A549 (cell line): ENCODE data around the gene SIRT2. TPM values are rescaled to one million over a fixed set of nuclear protein-coding genes. Genes with fewer than 3 reads are reported as not detected.

Source experiments
- ATAC-seq, 2 experiments: fragments of 200-7000 bp in 1 of 2; fragments of >200 bp in 1 of 2; cut with Nextera tagmentation in 1 of 2; cut with Tn5 transposase in 1 of 2; 3 replicates each; pipeline versions ENCODE4 v1.8.0 to v1.9.1; 2018 to 2020; ENCODE audit warnings: mild to moderate bottlenecking in 1 of 2, moderate library complexity in 1 of 2
- CTCF ChIA-PET: fragments of 300-600 bp; sonication (Branson Sonifier 250); formaldehyde crosslinking; extraction: SDS; loops from one replicate; lab custom pipeline; 2021; ENCODE audit warnings: antibody characterized with exemption, inconsistent platforms; lab: Yijun Ruan, JAX
- POLR2A ChIA-PET: fragments of 350-600 bp; formaldehyde crosslinking; extraction: SDS; loops from one replicate; lab custom pipeline; 2021; ENCODE audit warnings: antibody characterized with exemption, inconsistent platforms; lab: Yijun Ruan, JAX
- DNase-seq, 2 experiments: peaks; one replicate each; pipeline versions ENCODE4 v3.0.0 to v3.0.0-alpha.2; 2011 to 2016; ENCODE audit warnings: low read depth in 1 of 2, low spot score in 1 of 2
- FAIRE-seq: peaks from 2 replicates; lab custom pipeline; 2011; peaks lifted over from hg19 to GRCh38; lab: Jason Lieb, UNC
- H3K27ac ChIP-seq, 2 experiments: fragments of >200 bp; sonication (Bioruptor Twin); formaldehyde crosslinking; 3 replicates each; pipeline ENCODE4 v1.5.1; 2016 to 2017
- H3K4me1 ChIP-seq: fragments of >200 bp; sonication (Bioruptor Twin); formaldehyde crosslinking; 3 replicates; pipeline ENCODE4 v1.6.1; 2016
- H3K4me2 ChIP-seq: fragments of >200 bp; sonication (Bioruptor Twin); formaldehyde crosslinking; 3 replicates; pipeline ENCODE4 v1.6.1; 2016
- H3K4me3 ChIP-seq: fragments of >200 bp; sonication (Bioruptor Twin); formaldehyde crosslinking; 3 replicates; pipeline ENCODE4 v1.5.1; 2016
- H3K9me3 ChIP-seq: fragments of >200 bp; sonication (Bioruptor Twin); formaldehyde crosslinking; 3 replicates; pipeline ENCODE4 v1.6.1; 2016
- BCL3 ChIP-seq: fragments of >200 bp; sonication (Bioruptor Twin); formaldehyde crosslinking; IDR thresholded peaks from 3 replicates; pipeline ENCODE4 v1.6.1; 2016
- CHD2 ChIP-seq: fragments of 150-350 bp; IDR thresholded peaks from 2 replicates; pipeline ENCODE4 v1.6.1; 2014; ENCODE audit warnings: low read length; ENCODE audit not compliant: partially characterized antibody
- FOSB ChIP-seq: fragments of 250-450 bp; sonication (Bioruptor Pico); IDR thresholded peaks from 2 replicates; pipeline ENCODE4 v1.5.0; 2020; ENCODE audit warnings: mild to moderate bottlenecking, moderate library complexity
- HDAC2 ChIP-seq: fragments of 200-600 bp; sonication (generic); IDR thresholded peaks from 2 replicates; pipeline ENCODE4 v1.6.1; 2016
- HOXA7 ChIP-seq: fragments of 250-450 bp; sonication (Bioruptor Pico); IDR thresholded peaks from 2 replicates; pipeline ENCODE4 v1.5.0; 2020; ENCODE audit warnings: mild to moderate bottlenecking, moderate library complexity
- HOXB13 ChIP-seq: fragments of 250-450 bp; sonication (Bioruptor Pico); IDR thresholded peaks from 2 replicates; pipeline ENCODE4 v1.5.0; 2020; ENCODE audit warnings: low read depth, mild to moderate bottlenecking, moderate library complexity
- JUN ChIP-seq, 2 experiments: fragments of >200 bp; sonication (Bioruptor Twin); formaldehyde crosslinking; IDR thresholded peaks; 2 replicates in 1 of 2; 3 replicates in 1 of 2; pipeline ENCODE4 v1.6.1; 2016 to 2017
- KDM1A ChIP-seq: fragments of 200-600 bp; sonication (generic); IDR thresholded peaks from 2 replicates; pipeline ENCODE4 v1.6.1; 2016; ENCODE audit warnings: low read depth, mild to moderate bottlenecking
- MAZ ChIP-seq: fragments of 150-350 bp; IDR thresholded peaks from 2 replicates; pipeline ENCODE4 v1.6.1; 2014; ENCODE audit warnings: antibody characterized with exemption, low read depth, low read length, borderline replicate concordance
- MYC ChIP-seq: IDR thresholded peaks from 2 replicates; pipeline ENCODE4 v1.6.1; 2012; ENCODE audit warnings: mild to moderate bottlenecking, inconsistent platforms, low read length, improper control_type of control experiment, borderline replicate concordance
- NR3C1 ChIP-seq: fragments of >200 bp; sonication (Bioruptor Twin); formaldehyde crosslinking; IDR thresholded peaks from 3 replicates; pipeline ENCODE4 v1.6.1; 2017
- PHF8 ChIP-seq: fragments of 200-600 bp; sonication (generic); IDR thresholded peaks from 2 replicates; pipeline ENCODE4 v1.6.1; 2016; ENCODE audit warnings: low read depth, mild to moderate bottlenecking, antibody characterized with exemption, moderate library complexity, borderline replicate concordance
- POLR2AphosphoS2 ChIP-seq: conservative IDR thresholded peaks from 2 replicates; pipeline ENCODE4 v1.6.1; 2012; ENCODE audit warnings: low read length, improper control_type of control experiment, inconsistent platforms
- RARB ChIP-seq: fragments of 250-450 bp; sonication (Bioruptor Pico); IDR thresholded peaks from 2 replicates; pipeline ENCODE4 v1.8.0; 2021; ENCODE audit warnings: mild to moderate bottlenecking, moderate library complexity
- SREBF2 ChIP-seq: fragments of 450-650 bp; IDR thresholded peaks from 2 replicates; pipeline ENCODE4 v1.6.1; 2014; ENCODE audit warnings: mild to moderate bottlenecking, moderate library complexity
- TP53 ChIP-seq: fragments of 250-450 bp; sonication (Bioruptor Pico); IDR thresholded peaks from 2 replicates; pipeline ENCODE4 v1.5.0; 2021; ENCODE audit warnings: mild to moderate bottlenecking, moderate library complexity
- USF2 ChIP-seq: fragments of 450-650 bp; IDR thresholded peaks from 2 replicates; pipeline ENCODE4 v1.6.1; 2014; ENCODE audit warnings: antibody characterized with exemption
- WGBS: methylation state at CpG from one replicate; pipeline ENCODE4 v1.1.6; 2017; ENCODE audit errors: missing lambda C conversion rate; 5-methylcytosine and 5-hydroxymethylcytosine counted together
- polyA plus RNA-seq, 4 experiments: library from polyadenylated mRNA; depleted of rRNA in 3 of 4; stranded (reverse); fragments of >200 nt; fragmentation: RNase III in 1 of 4; extraction: RNeasy Plus Mini Kit Qiagen cat#74134 plus additional on column Dnase treatment in 1 of 4; gene quantifications; 2 replicates in 3 of 4; 3 replicates in 1 of 4; pipeline ENCODE4 v1.2.3, GENCODE V29; 2011 to 2017
- TF ChIP-seq, protein P1 (sequence below): fragments of 250-450 bp; sonication (Bioruptor Pico); IDR thresholded peaks from 2 replicates; pipeline ENCODE4 v1.5.0; 2021; ENCODE audit warnings: mild to moderate bottlenecking, moderate library complexity, borderline replicate concordance

The SIRT2 gene
- polyA plus RNA-seq, 2 of the 4 experiments (the other 2 are of a cell fraction): 28.6 to 30.4 TPM

DNA sequence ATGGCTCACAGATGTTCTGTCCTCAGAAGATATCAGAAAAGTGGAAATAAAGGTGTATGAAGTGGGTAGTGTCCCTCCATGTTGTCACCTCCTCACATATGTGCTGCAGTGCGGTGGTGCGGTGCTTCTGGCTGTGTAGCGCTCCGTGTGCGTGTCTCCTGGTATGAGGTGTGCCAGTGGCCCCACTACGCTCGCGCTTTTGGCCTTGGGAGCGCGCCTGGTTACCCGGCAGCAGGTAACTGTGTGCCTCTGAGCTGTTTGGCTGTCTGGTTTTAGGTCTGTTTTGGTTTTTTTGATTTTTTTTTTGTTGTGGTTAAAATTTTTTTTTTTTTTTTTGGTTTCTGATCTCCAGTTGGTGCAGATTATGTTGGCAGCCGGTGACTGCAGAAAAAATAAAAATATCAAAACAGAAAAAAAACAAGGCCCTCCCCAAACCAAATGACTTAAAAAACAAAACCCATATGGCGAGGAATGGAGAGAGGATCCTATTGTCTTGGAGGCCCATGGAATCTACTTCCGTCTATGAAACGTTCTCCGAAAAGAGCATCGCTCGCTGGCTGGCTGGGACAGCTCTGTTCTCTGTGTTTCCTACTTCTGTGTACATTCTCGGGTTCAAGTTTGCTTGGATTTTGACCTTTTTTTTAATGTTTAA lies 57.5 kb downstream of the SIRT2 start:
- TF ChIP-seq JUN (IDR thresholded peaks at IDR 0.05): no peak; a peak in 1 of 5 replicates
- no peak for TF ChIP-seq MYC
- peak; percentile 27 for TF ChIP-seq CHD2
- ChIA-PET CTCF (interaction anchor here (0.6 to 1.6 kb wide), 5 partner anchors 10 to 46 kb away, joined by 3 to 7 read pairs (median 3); partner anchors contain the start of gene ECH1), POLR2A (interaction anchor here (0.7 to 3.3 kb wide), 3 partner anchors 10 to 49 kb away, joined by 3 to 22 read pairs (median 3); partner anchors contain the start of gene ECH1)
- ATAC-seq: no peak
- no peak overlapping the region for H3K27ac ChIP-seq
- no peak overlapping the region for H3K4me3 ChIP-seq
- peaks cover 92% of the 10 kb centered on the region for H3K4me1 ChIP-seq
- 0 out of 3 replicates have a peak overlapping the region, but pooled peaks have one; percentile 0 for H3K4me2 ChIP-seq
- peak in 1 of 2 experiments; percentile 6 for DNase-seq
- WGBS: 96% methylated on average over 19 of the region's 19 CpGs
- H3K9me3 ChIP-seq: no peaks in the 10 kb centered on the region
- FAIRE-seq: no peak

- FAIRE-seq (peak; percentile 72), DNase-seq (no peak), ATAC-seq (no peak)
- ChIA-PET POLR2A (interaction anchor here (1.0 to 6.5 kb wide), 3 partner anchors 8 to 89 kb away, joined by 3 to 62 read pairs (median 22); partner anchors contain the start of genes ECH1, HNRNPL, MRPS12 and SARS2), CTCF (interaction anchor here (0.9 to 2.2 kb wide), 7 partner anchors 8 to 439 kb away, joined by 3 to 6 read pairs (median 4); partner anchors contain the start of genes FAM98C, MRPS12 and SARS2)
- H3K4me2 ChIP-seq: 0 out of 3 replicates have a peak overlapping the region, but pooled peaks have one; percentile 0
- peak; percentile 77; the same call in 1 of the 2 replicates for TF ChIP-seq KDM1A
- TF ChIP-seq SREBF2: no peak
- no peak for TF ChIP-seq USF2
- TF ChIP-seq, protein P1, sequence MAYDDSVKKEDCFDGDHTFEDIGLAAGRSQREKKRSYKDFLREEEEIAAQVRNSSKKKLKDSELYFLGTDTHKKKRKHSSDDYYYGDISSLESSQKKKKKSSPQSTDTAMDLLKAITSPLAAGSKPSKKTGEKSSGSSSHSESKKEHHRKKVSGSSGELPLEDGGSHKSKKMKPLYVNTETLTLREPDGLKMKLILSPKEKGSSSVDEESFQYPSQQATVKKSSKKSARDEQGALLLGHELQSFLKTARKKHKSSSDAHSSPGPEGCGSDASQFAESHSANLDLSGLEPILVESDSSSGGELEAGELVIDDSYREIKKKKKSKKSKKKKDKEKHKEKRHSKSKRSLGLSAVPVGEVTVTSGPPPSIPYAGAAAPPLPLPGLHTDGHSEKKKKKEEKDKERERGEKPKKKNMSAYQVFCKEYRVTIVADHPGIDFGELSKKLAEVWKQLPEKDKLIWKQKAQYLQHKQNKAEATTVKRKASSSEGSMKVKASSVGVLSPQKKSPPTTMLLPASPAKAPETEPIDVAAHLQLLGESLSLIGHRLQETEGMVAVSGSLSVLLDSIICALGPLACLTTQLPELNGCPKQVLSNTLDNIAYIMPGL (CRISPR knock-in tag): 0 out of 2 replicates have a peak, but pooled peaks have one; percentile 9
- TF ChIP-seq HOXB13 (CRISPR knock-in tag): no peak
- TF ChIP-seq PHF8: no peak
- no peak for TF ChIP-seq NR3C1
- no peak for TF ChIP-seq MAZ
- peak; percentile 13; the same call in 1 of the 2 replicates for TF ChIP-seq HOXA7 (CRISPR knock-in tag)
- 0 out of 2 replicates have a peak, but pooled peaks have one; percentile 18 for TF ChIP-seq RARB (CRISPR knock-in tag)
- TF ChIP-seq FOSB: no peak; the same call in 1 of the 2 replicates
- H3K4me3 ChIP-seq: no peak overlapping the region
- H3K27ac ChIP-seq: peak overlapping the region in 1 of 2 experiments; percentile 76; a peak in 1 of 6 replicates
- H3K4me1 ChIP-seq: peaks cover 92% of the 10 kb centered on the region
- WGBS: 95% methylated on average over 12 of the region's 12 CpGs
- H3K9me3 ChIP-seq: no peaks in the 10 kb centered on the region
These were observed 58.1 kb downstream of the SIRT2 start for GRCh38 chr19:38841180-38841766.

- peaks cover 92% of the 10 kb centered on the region for H3K4me1 ChIP-seq
- H3K9me3 ChIP-seq: no peaks in the 10 kb centered on the region
- no peak for FAIRE-seq
- peak overlapping the region in 1 of 2 experiments; percentile 76; a peak in 3 of 6 replicates for H3K27ac ChIP-seq
- H3K4me3 ChIP-seq: no peak overlapping the region
- WGBS: 91% methylated on average over 5 of the region's 5 CpGs
- peak overlapping the region; percentile 0; the same call in 1 of the 3 replicates for H3K4me2 ChIP-seq
- peak; percentile 85; the same call in 1 of the 2 replicates for TF ChIP-seq FOSB
- TF ChIP-seq TP53 (CRISPR knock-in tag): peak; percentile 54; the same call in 1 of the 2 replicates
- TF ChIP-seq BCL3: 0 out of 3 replicates have a peak, but pooled peaks have one; percentile 6
- peak; percentile 76 for TF ChIP-seq POLR2AphosphoS2
- peak; percentile 82 for TF ChIP-seq HOXA7 (CRISPR knock-in tag)
- no peak for TF ChIP-seq USF2
- TF ChIP-seq HDAC2: no peak
- TF ChIP-seq RARB (CRISPR knock-in tag): peak; percentile 45; the same call in 1 of the 2 replicates
- ATAC-seq: no peak
- CTCF ChIA-PET: interaction anchor here (0.9 to 3.4 kb wide), 7 partner anchors 9 to 438 kb away, joined by 3 to 13 read pairs (median 4); partner anchors contain the start of genes ECH1, FAM98C, MRPS12 and SARS2
- DNase-seq: peak in 1 of 2 experiments; percentile 9
- POLR2A ChIA-PET: interaction anchor here (0.6 to 6.5 kb wide), 4 partner anchors 9 to 90 kb away, joined by 3 to 62 read pairs (median 12); partner anchors contain the start of genes ECH1, HNRNPL, MRPS12 and SARS2
These were observed 58.8 kb downstream of the SIRT2 start for GRCh38 chr19:38840583-38840968.
